T-helper 17 cell (primary cell): Measurements from ENCODE around the gene SIX2. TPM values are rescaled to one million over a fixed set of nuclear protein-coding genes. Genes with fewer than 3 reads are reported as not detected.

Experiments used
- ATAC-seq: fragments of 150-1000 bp; cut with Tn5 transposase; 2 replicates; pipeline ENCODE4 v1.10.0; 2021; ENCODE audit warnings: mild to moderate bottlenecking, moderate library complexity
- DNase-seq, 3 donors: peaks; one replicate each; pipeline versions ENCODE4 v3.0.0 to v3.0.0-alpha.2; 2020 to 2021
- H3K9me3 ChIP-seq: one replicate; pipeline ENCODE4 v1.7.0; 2013; ENCODE audit warnings: low read length, mild to moderate bottlenecking; ENCODE audit not compliant: control insufficient read depth, poor library complexity, severe bottlenecking
- H3K27ac Mint-ChIP-seq: one replicate; pipeline ENCODE4 v1.8.0; 2022; ENCODE audit warnings: mild to moderate bottlenecking, moderate library complexity, mixed read lengths
- H3K27me3 Mint-ChIP-seq: one replicate; pipeline ENCODE4 v1.8.0; 2022; ENCODE audit warnings: mixed read lengths
- H3K36me3 Mint-ChIP-seq: one replicate; pipeline ENCODE4 v1.8.0; 2022; ENCODE audit warnings: low read depth, mixed read lengths
- H3K4me1 Mint-ChIP-seq: one replicate; pipeline ENCODE4 v1.8.0; 2022; ENCODE audit warnings: mild to moderate bottlenecking, mixed read lengths
- H3K4me3 Mint-ChIP-seq: one replicate; pipeline ENCODE4 v1.8.0; 2022; ENCODE audit warnings: mild to moderate bottlenecking, moderate library complexity, mixed read lengths
- total RNA-seq, 4 donors: library from RNA in 2 of 4; stranded (reverse) in 2 of 4; gene quantifications; one replicate each; pipeline ENCODE4 v1.2.3 and lab custom pipeline; 2022 to 2026

SIX2 gene
- total RNA-seq, 2 donors from 2014 or later, result not detected

- peaks cover 55% of the 10 kb centered on the region for H3K27me3 Mint-ChIP-seq
- no peak overlapping the region for H3K27ac Mint-ChIP-seq
- DNase-seq (peak in 2 of 3 donors; percentile 43 to 51), ATAC-seq (peak; percentile 49)
- no peaks in the 10 kb centered on the region for H3K9me3 ChIP-seq
- H3K36me3 Mint-ChIP-seq, result peaks cover 6% of the 10 kb centered on the region
- H3K4me1 Mint-ChIP-seq, result peaks cover 7% of the 10 kb centered on the region
- H3K4me3 Mint-ChIP-seq, result no peak overlapping the region
Observed at GRCh38 chr2:44981714-44982108, 27.5 kb downstream of the SIX2 start.

GRCh38 chr2:44980751-44981713, 28.2 kb downstream of the SIX2 start:
- Mint-ChIP-seq H3K36me3 (peaks cover 6% of the 10 kb centered on the region), H3K4me1 (peaks cover 7% of the 10 kb centered on the region), H3K27ac (no peak overlapping the region), H3K27me3 (peaks cover 53% of the 10 kb centered on the region), H3K4me3 (no peak overlapping the region)
- no peaks in the 10 kb centered on the region for H3K9me3 ChIP-seq
- ATAC-seq, result no peak
- DNase-seq, result no peak

GRCh38 chr2:44979581-44979980, 29.7 kb downstream of the SIX2 start:
- Mint-ChIP-seq H3K27ac (no peak overlapping the region), H3K27me3 (peaks cover 56% of the 10 kb centered on the region), H3K4me1 (peaks cover 7% of the 10 kb centered on the region), H3K36me3 (peaks cover 6% of the 10 kb centered on the region), H3K4me3 (no peak overlapping the region)
- DNase-seq (no peak), ATAC-seq (no peak)
- H3K9me3 ChIP-seq, result no peaks in the 10 kb centered on the region

- Mint-ChIP-seq H3K27me3 (peaks cover 50% of the 10 kb centered on the region), H3K4me1 (peaks cover 6% of the 10 kb centered on the region), H3K36me3 (peaks cover 6% of the 10 kb centered on the region), H3K4me3 (peak overlapping the region; percentile 60), H3K27ac (peak overlapping the region; percentile 19)
- no peaks in the 10 kb centered on the region for H3K9me3 ChIP-seq
- ATAC-seq, result no peak
- DNase-seq, result no peak
Observed at GRCh38 chr2:44975571-44976450, 33.4 kb downstream of the SIX2 start.

GRCh38 chr2:44974064-44974715, 35.1 kb downstream of the SIX2 start:
- Mint-ChIP-seq H3K36me3 (peaks cover 13% of the 10 kb centered on the region), H3K27ac (no peak overlapping the region), H3K4me3 (no peak overlapping the region), H3K4me1 (peaks cover 6% of the 10 kb centered on the region), H3K27me3 (peaks cover 53% of the 10 kb centered on the region)
- no peak for DNase-seq
- ATAC-seq, result no peak
- no peaks in the 10 kb centered on the region for H3K9me3 ChIP-seq

- Mint-ChIP-seq H3K27me3 (peaks cover 50% of the 10 kb centered on the region), H3K4me1 (peaks cover 5% of the 10 kb centered on the region), H3K4me3 (no peak overlapping the region), H3K27ac (no peak overlapping the region), H3K36me3 (peaks cover 13% of the 10 kb centered on the region)
- ATAC-seq, result no peak
- DNase-seq, result no peak
- no peaks in the 10 kb centered on the region for H3K9me3 ChIP-seq
Observed at GRCh38 chr2:44972771-44973535, 36.3 kb downstream of the SIX2 start.

- Mint-ChIP-seq H3K27me3 (peaks cover 55% of the 10 kb centered on the region), H3K27ac (peak overlapping the region; percentile 39), H3K4me3 (no peak overlapping the region), H3K4me1 (peaks cover 4% of the 10 kb centered on the region), H3K36me3 (peaks cover 9% of the 10 kb centered on the region)
- no peak for ATAC-seq
- no peak for DNase-seq
- no peaks in the 10 kb centered on the region for H3K9me3 ChIP-seq
Observed at GRCh38 chr2:44970846-44971450, 38.3 kb downstream of the SIX2 start.

- ATAC-seq (no peak), DNase-seq (no peak)
- Mint-ChIP-seq H3K4me1 (peaks cover 4% of the 10 kb centered on the region), H3K36me3 (peaks cover 9% of the 10 kb centered on the region), H3K4me3 (no peak overlapping the region), H3K27ac (no peak overlapping the region), H3K27me3 (peaks cover 61% of the 10 kb centered on the region)
- no peaks in the 10 kb centered on the region for H3K9me3 ChIP-seq
Observed at GRCh38 chr2:44969936-44970335, 39.3 kb downstream of the SIX2 start.

GRCh38 chr2:44967727-44968432, 41.4 kb downstream of the SIX2 start:
- DNase-seq, result no peak
- no peak for ATAC-seq
- no peaks in the 10 kb centered on the region for H3K9me3 ChIP-seq
- peaks cover 9% of the 10 kb centered on the region for H3K36me3 Mint-ChIP-seq
- no peak overlapping the region for H3K27ac Mint-ChIP-seq
- no peak overlapping the region for H3K4me3 Mint-ChIP-seq
- H3K27me3 Mint-ChIP-seq, result peaks cover 76% of the 10 kb centered on the region
- peaks cover 4% of the 10 kb centered on the region for H3K4me1 Mint-ChIP-seq

GRCh38 chr2:44967056-44967455, 42.2 kb downstream of the SIX2 start:
- Mint-ChIP-seq H3K4me1 (no peaks in the 10 kb centered on the region), H3K27me3 (peaks cover 79% of the 10 kb centered on the region), H3K36me3 (peaks cover 9% of the 10 kb centered on the region), H3K27ac (no peak overlapping the region), H3K4me3 (no peak overlapping the region)
- H3K9me3 ChIP-seq, result no peaks in the 10 kb centered on the region
- ATAC-seq (no peak), DNase-seq (no peak)

GRCh38 chr2:44965684-44966083, 43.6 kb downstream of the SIX2 start:
- H3K4me3 Mint-ChIP-seq, result no peak overlapping the region
- peaks cover 82% of the 10 kb centered on the region for H3K27me3 Mint-ChIP-seq
- H3K9me3 ChIP-seq, result no peaks in the 10 kb centered on the region
- no peak overlapping the region for H3K27ac Mint-ChIP-seq
- no peak for ATAC-seq
- peaks cover 9% of the 10 kb centered on the region for H3K36me3 Mint-ChIP-seq
- DNase-seq, result no peak
- H3K4me1 Mint-ChIP-seq, result no peaks in the 10 kb centered on the region
